ENCODE results near the gene TRABD2A. TPM values are rescaled to one million over a fixed set of nuclear protein-coding genes. Genes with fewer than 3 reads are reported as not detected.

The TRABD2A gene
- total RNA-seq, 1 experiment from 2014 or later: 1.7 TPM

DNA sequence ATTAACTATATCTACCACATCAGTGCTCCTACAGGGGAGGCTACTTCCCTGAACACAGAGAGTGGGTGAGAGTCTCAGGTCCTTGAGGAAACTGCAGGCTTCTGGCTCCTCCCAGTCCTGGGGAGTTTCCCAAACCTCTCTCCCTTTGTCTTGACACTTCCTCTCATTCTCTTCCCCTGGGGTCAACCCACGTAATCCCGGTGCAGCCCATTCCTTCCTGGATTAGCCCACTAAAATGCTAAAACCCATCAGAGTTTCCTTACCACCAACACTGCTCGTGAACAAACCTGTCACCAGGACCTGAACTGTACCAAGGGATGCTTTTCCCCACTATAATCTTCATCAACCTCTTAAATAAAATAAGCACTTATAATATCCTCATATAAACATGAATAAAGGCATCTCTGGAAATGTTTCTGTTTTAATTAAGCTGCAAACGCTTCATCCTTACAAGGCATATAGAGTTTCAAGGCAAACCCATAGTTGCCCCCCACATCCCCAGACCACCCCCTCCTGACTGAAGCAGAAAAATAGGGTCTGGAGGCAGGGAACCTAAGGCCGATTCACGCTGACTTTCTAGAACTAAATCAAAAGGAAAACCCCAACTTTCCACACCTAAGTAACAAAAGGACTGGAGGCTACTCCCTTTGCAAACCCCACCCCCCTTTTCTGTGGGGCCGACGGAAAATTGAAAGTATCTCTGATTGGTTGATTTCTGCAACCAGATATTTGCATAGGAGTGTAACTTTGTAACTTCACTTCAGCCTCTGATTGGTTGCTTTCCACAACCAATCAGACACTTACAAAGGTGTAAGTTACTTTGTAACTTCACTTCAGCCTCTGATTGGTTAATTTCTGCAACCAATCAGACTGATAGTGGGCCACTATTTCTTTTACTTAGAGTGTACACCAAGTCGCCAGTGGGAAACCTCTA is 43.6 kb upstream of the TRABD2A start:
- H2BK12ac ChIP-seq (ENCODE audit: insufficient read length, low read depth, low read length): no peak overlapping the region
- no peaks in the 10 kb centered on the region for H3K27me3 ChIP-seq (ENCODE audit: insufficient read depth, low read length)
- no peak overlapping the region for H2BK20ac ChIP-seq (ENCODE audit: low read depth, low read length, poor library complexity, severe bottlenecking)
- Mint-ChIP-seq H3K36me3 (ENCODE audit: insufficient read depth in 1 of 3, low read depth in 3 of 3) (no peaks in the 10 kb centered on the region), H3K4me3 (peak overlapping the region in 1 of 2 experiments; percentile 54; a peak in 2 of 5 replicates), H3K27ac (peak overlapping the region; percentile 24 to 93 (median 53); a peak in 4 of 7 replicates), H3K27me3 (ENCODE audit: low read depth) (peaks cover 12% of the 10 kb centered on the region), H3K4me1 (peaks cover 28% of the 10 kb centered on the region in 2 experiments), H3K9me3 (no peaks in the 10 kb centered on the region; a peak in 1 of 5 replicates)
- no peak overlapping the region for H3K27ac ChIP-seq (ENCODE audit: insufficient read length, low read depth, low read length)
- no peaks in the 10 kb centered on the region for H3K79me2 ChIP-seq (ENCODE audit: insufficient read depth, low read length)
- H3K23me2 ChIP-seq (ENCODE audit: insufficient read length, low read depth, low read length, poor library complexity, severe bottlenecking): peaks cover 5% of the 10 kb centered on the region
- no peak overlapping the region for H3K23ac ChIP-seq (ENCODE audit: insufficient read length, low read depth, low read length)
- TF ChIP-seq, protein P1, sequence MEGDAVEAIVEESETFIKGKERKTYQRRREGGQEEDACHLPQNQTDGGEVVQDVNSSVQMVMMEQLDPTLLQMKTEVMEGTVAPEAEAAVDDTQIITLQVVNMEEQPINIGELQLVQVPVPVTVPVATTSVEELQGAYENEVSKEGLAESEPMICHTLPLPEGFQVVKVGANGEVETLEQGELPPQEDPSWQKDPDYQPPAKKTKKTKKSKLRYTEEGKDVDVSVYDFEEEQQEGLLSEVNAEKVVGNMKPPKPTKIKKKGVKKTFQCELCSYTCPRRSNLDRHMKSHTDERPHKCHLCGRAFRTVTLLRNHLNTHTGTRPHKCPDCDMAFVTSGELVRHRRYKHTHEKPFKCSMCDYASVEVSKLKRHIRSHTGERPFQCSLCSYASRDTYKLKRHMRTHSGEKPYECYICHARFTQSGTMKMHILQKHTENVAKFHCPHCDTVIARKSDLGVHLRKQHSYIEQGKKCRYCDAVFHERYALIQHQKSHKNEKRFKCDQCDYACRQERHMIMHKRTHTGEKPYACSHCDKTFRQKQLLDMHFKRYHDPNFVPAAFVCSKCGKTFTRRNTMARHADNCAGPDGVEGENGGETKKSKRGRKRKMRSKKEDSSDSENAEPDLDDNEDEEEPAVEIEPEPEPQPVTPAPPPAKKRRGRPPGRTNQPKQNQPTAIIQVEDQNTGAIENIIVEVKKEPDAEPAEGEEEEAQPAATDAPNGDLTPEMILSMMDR (conservative IDR thresholded peaks at IDR 0.05): no peak
- H3K9me3 ChIP-seq (ENCODE audit: control insufficient read depth, low read depth, low read length): no peaks in the 10 kb centered on the region
- no peak overlapping the region for H4K5ac ChIP-seq (ENCODE audit: insufficient read length, low read depth, low read length)
- no CpG with 5 or more reads among the region's 9 CpGs for WGBS (ENCODE audit: extremely low coverage, insufficient read length, low lambda C conversion rate)
- H3K79me1 ChIP-seq (ENCODE audit: insufficient read depth, low read depth, low read length, poor library complexity, severe bottlenecking): no peaks in the 10 kb centered on the region
- no peak overlapping the region for H3K4me2 ChIP-seq (ENCODE audit: insufficient read depth, insufficient read length, low read length)
- H4K8ac ChIP-seq (replicated peaks; ENCODE audit: insufficient read length, low read depth, low read length): no peak overlapping the region
- H4K20me1 ChIP-seq (ENCODE audit: control insufficient read depth, insufficient read depth, insufficient read length): no peaks in the 10 kb centered on the region
- no peak overlapping the region for H3K18ac ChIP-seq (ENCODE audit: insufficient read length, low read depth, low read length)
- no peak overlapping the region for H3K9ac ChIP-seq (ENCODE audit: extremely low read depth, insufficient read length, low read length)
- H2AK5ac ChIP-seq (ENCODE audit: insufficient read length, low read length): no peak overlapping the region
- H2AFZ ChIP-seq (ENCODE audit: low read length): no peak overlapping the region
- H2BK15ac ChIP-seq (ENCODE audit: low read depth, low read length): no peak overlapping the region
- no peak overlapping the region for H3K14ac ChIP-seq (ENCODE audit: insufficient read depth, low read length)
- no peak overlapping the region for H4K91ac ChIP-seq (ENCODE audit: insufficient read length, low read depth, low read length)
- H2BK120ac ChIP-seq (ENCODE audit: low read depth, low read length, poor library complexity, severe bottlenecking): no peak overlapping the region
- no peak overlapping the region for H3K56ac ChIP-seq (ENCODE audit: insufficient read length, low read depth, low read length)
- no peaks in the 10 kb centered on the region for H3K4me1 ChIP-seq (ENCODE audit: insufficient read depth, low read length)
- no peak overlapping the region for H2BK5ac ChIP-seq (ENCODE audit: insufficient read length, low read length)
- no peak overlapping the region for H3K4ac ChIP-seq (ENCODE audit: low read depth, low read length)
- no peak overlapping the region for H3T11ph ChIP-seq (ENCODE audit: low read length)
- DNase-seq: peak; percentile 67
